ENCODE results near the gene MEX3A. TPM values are rescaled to one million over a fixed set of nuclear protein-coding genes. Genes with fewer than 3 reads are reported as not detected.

Gene MEX3A
- total and polyA plus RNA-seq, 9 donors: 3.5 to 12.4 (median 9.1) TPM

GRCh38 chr1:156114101-156114918 lies 32.0 kb upstream of the MEX3A start, which contains the start of gene LMNA:
TSS of gene LMNA (plus strand) at chr1:156114711. CDS start at chr1:156114919, 208 bp downstream.
- TF ChIP-seq POLR2A (IDR thresholded peaks at IDR 0.05): peak; percentile 99
- peak; percentile 71 for TF ChIP-seq EP300 (IDR thresholded peaks at IDR 0.05)
- TF ChIP-seq CTCF (IDR thresholded peaks at IDR 0.05): no peak
- peaks cover 20% of the 10 kb centered on the region for H3K4me1 ChIP-seq (ENCODE audit: insufficient read depth)
- intact Hi-C loops (cut with DNase I): no loop called here

GRCh38 chr1:156113282-156113950 lies 31.2 kb upstream of the MEX3A start:
- peak overlapping the region; percentile 90 to 94 for H3K27ac ChIP-seq
- no peaks in the 10 kb centered on the region for H3K27me3 ChIP-seq
- H3K36me3 ChIP-seq: no peaks in the 10 kb centered on the region
- WGBS, 3 donors: 41 to 48% (median 44%) methylated on average over 4 of the region's 4 CpGs
- no peak overlapping the region for H3K4me3 ChIP-seq
- TF ChIP-seq POLR2A (IDR thresholded peaks at IDR 0.05) (no peak), EP300 (IDR thresholded peaks at IDR 0.05) (no peak), CTCF (IDR thresholded peaks at IDR 0.05) (no peak)
- H3K4me1 ChIP-seq (ENCODE audit: insufficient read depth): peaks cover 17% of the 10 kb centered on the region
- intact Hi-C loops (cut with DNase I): no loop called here
- no peaks in the 10 kb centered on the region for H3K9me3 ChIP-seq
- no peak for DNase-seq

More at GRCh38 chr1:156114101-156114918, 32.0 kb upstream of the MEX3A start, which contains the start of gene LMNA:
- Histone ChIP-seq H3K27ac (peak within 1 kb of the TSS; percentile 90 to 94), H3K9me3 (no peaks in the 10 kb centered on the region), H3K36me3 (no peaks in the 10 kb centered on the region), H3K27me3 (no peaks in the 10 kb centered on the region), H3K4me3 (peak within 1 kb of the TSS; percentile 86)
- peak; percentile 91 to 95 (median 93) for DNase-seq
- WGBS, 3 donors: 0 to 2% (median 1%) methylated on average over 10 to 37 of the region's 37 CpGs

GRCh38 chr1:156112276-156113137 lies 30.2 kb upstream of the MEX3A start:
- H3K4me1 ChIP-seq (ENCODE audit: insufficient read depth): peaks cover 12% of the 10 kb centered on the region
- H3K4me3 ChIP-seq: no peak overlapping the region
- DNase-seq: no peak
- no peaks in the 10 kb centered on the region for H3K36me3 ChIP-seq
- H3K27me3 ChIP-seq: no peaks in the 10 kb centered on the region
- TF ChIP-seq POLR2A (IDR thresholded peaks at IDR 0.05) (no peak), EP300 (IDR thresholded peaks at IDR 0.05) (no peak), CTCF (IDR thresholded peaks at IDR 0.05) (no peak)
- WGBS, 3 donors: 50 to 55% (median 55%) methylated on average over 10 of the region's 10 CpGs
- peak overlapping the region; percentile 46 to 94 for H3K27ac ChIP-seq
- no peaks in the 10 kb centered on the region for H3K9me3 ChIP-seq
- intact Hi-C loops (cut with DNase I): no loop called here

- H3K36me3 ChIP-seq: no peaks in the 10 kb centered on the region
- no peaks in the 10 kb centered on the region for H3K9me3 ChIP-seq
- TF ChIP-seq EP300 (IDR thresholded peaks at IDR 0.05): no peak
- TF ChIP-seq POLR2A (IDR thresholded peaks at IDR 0.05): no peak
- no peak for TF ChIP-seq CTCF (IDR thresholded peaks at IDR 0.05)
- H3K4me3 ChIP-seq: no peak overlapping the region
- DNase-seq: no peak
- 48 to 73% (median 55%) methylated on average over 4 of the region's 4 CpGs for WGBS, 3 donors
- H3K4me1 ChIP-seq (ENCODE audit: insufficient read depth): peaks cover 14% of the 10 kb centered on the region
- H3K27ac ChIP-seq: no peak overlapping the region
- no peaks in the 10 kb centered on the region for H3K27me3 ChIP-seq
- intact Hi-C loops (cut with DNase I): no loop called here
Observed at GRCh38 chr1:156111355-156111962, 29.2 kb upstream of the MEX3A start.

Measured in ovary (tissue), 9 donors.